H9 (cell line): ENCODE measurements around the gene SNAI3. TPM values are rescaled to one million over a fixed set of nuclear protein-coding genes. Genes with fewer than 3 reads are reported as not detected.

Experiments used
- DNase-seq: peaks from one replicate; pipeline ENCODE4 v3.0.0-alpha.2; 2017
- H2AFZ ChIP-seq: one replicate; pipeline ENCODE4 v1.6.1; 2013; ENCODE audit warnings: mild to moderate bottlenecking, low read length, control low read depth, moderate library complexity
- H2AK5ac ChIP-seq: 2 replicates; pipeline ENCODE4 v1.6.1; 2013; ENCODE audit warnings: low read length, control low read depth, mixed read lengths; ENCODE audit not compliant: insufficient read length
- H2BK120ac ChIP-seq: one replicate; pipeline ENCODE4 v1.6.1; 2013; ENCODE audit warnings: low read depth, mild to moderate bottlenecking, low read length, control low read depth, inconsistent platforms; ENCODE audit not compliant: poor library complexity, severe bottlenecking
- H2BK12ac ChIP-seq: 2 replicates; pipeline ENCODE4 v1.6.1; 2013; ENCODE audit warnings: low read length, control low read depth, mixed read lengths, low read depth; ENCODE audit not compliant: insufficient read length
- H2BK15ac ChIP-seq: 2 replicates; pipeline ENCODE4 v1.6.1; 2013; ENCODE audit warnings: low read depth, low read length, control low read depth
- H2BK20ac ChIP-seq: one replicate; pipeline ENCODE4 v1.6.1; 2013; ENCODE audit warnings: low read depth, mild to moderate bottlenecking, low read length, control low read depth, inconsistent platforms; ENCODE audit not compliant: poor library complexity, severe bottlenecking
- H2BK5ac ChIP-seq: 2 replicates; pipeline ENCODE4 v1.6.1; 2013; ENCODE audit warnings: low read length, control low read depth, mixed read lengths; ENCODE audit not compliant: insufficient read length
- H3K14ac ChIP-seq: 2 replicates; pipeline ENCODE4 v1.6.1; 2013; ENCODE audit warnings: low read length, control low read depth; ENCODE audit not compliant: insufficient read depth
- H3K18ac ChIP-seq: 2 replicates; pipeline ENCODE4 v1.6.1; 2013; ENCODE audit warnings: low read depth, mild to moderate bottlenecking, mixed read lengths, low read length, control low read depth; ENCODE audit not compliant: insufficient read length
- H3K23ac ChIP-seq: 2 replicates; pipeline ENCODE4 v1.6.1; 2013; ENCODE audit warnings: low read length, control low read depth, mixed read lengths, low read depth; ENCODE audit not compliant: insufficient read length
- H3K23me2 ChIP-seq: 2 replicates; pipeline ENCODE4 v1.6.1; 2013; ENCODE audit warnings: low read depth, mild to moderate bottlenecking, mixed read lengths, low read length, control low read depth; ENCODE audit not compliant: insufficient read length, poor library complexity, severe bottlenecking
- H3K27ac ChIP-seq: 2 replicates; pipeline ENCODE4 v1.5.1; 2013; ENCODE audit warnings: low read length, control low read depth, mixed read lengths, low read depth; ENCODE audit not compliant: insufficient read length
- H3K27me3 ChIP-seq: 2 replicates; pipeline ENCODE4 v1.6.1; 2013; ENCODE audit warnings: low read length, control low read depth, inconsistent platforms; ENCODE audit not compliant: insufficient read depth
- H3K4ac ChIP-seq: 2 replicates; pipeline ENCODE4 v1.6.1; 2013; ENCODE audit warnings: low read depth, mild to moderate bottlenecking, control low read depth, inconsistent platforms, low read length, moderate library complexity
- H3K4me1 ChIP-seq: 2 replicates; pipeline ENCODE4 v1.6.1; 2013; ENCODE audit warnings: low read length, control low read depth, inconsistent platforms; ENCODE audit not compliant: insufficient read depth
- H3K4me2 ChIP-seq: 2 replicates; pipeline ENCODE4 v1.6.1; 2013; ENCODE audit warnings: low read length, control low read depth, mixed read lengths; ENCODE audit not compliant: insufficient read length, insufficient read depth
- H3K56ac ChIP-seq: 2 replicates; pipeline ENCODE4 v1.6.1; 2013; ENCODE audit warnings: low read depth, mild to moderate bottlenecking, mixed read lengths, low read length, control low read depth; ENCODE audit not compliant: insufficient read length
- H3K79me1 ChIP-seq: 2 replicates; pipeline ENCODE4 v1.6.1; 2013; ENCODE audit warnings: low read depth, mild to moderate bottlenecking, moderate library complexity, low read length, control low read depth, inconsistent platforms; ENCODE audit not compliant: insufficient read depth, poor library complexity, severe bottlenecking
- H3K79me2 ChIP-seq: 2 replicates; pipeline ENCODE4 v1.6.1; 2013; ENCODE audit warnings: low read length, control low read depth, inconsistent platforms; ENCODE audit not compliant: insufficient read depth
- H3K9ac ChIP-seq: 2 replicates; pipeline ENCODE4 v1.6.1; 2013; ENCODE audit warnings: low read length, control low read depth, mixed read lengths; ENCODE audit not compliant: insufficient read length; ENCODE audit errors: extremely low read depth
- H3K9me3 ChIP-seq: one replicate; pipeline ENCODE4 v1.6.1; 2013; ENCODE audit warnings: low read depth, low read length, inconsistent platforms; ENCODE audit not compliant: control insufficient read depth
- H3T11ph ChIP-seq: one replicate; pipeline ENCODE4 v1.6.1; 2013; ENCODE audit warnings: mild to moderate bottlenecking, low read length, control low read depth, inconsistent platforms
- H4K20me1 ChIP-seq: one replicate; pipeline ENCODE4 v1.6.1; 2013; ENCODE audit not compliant: control insufficient read depth, insufficient read length, insufficient read depth
- H4K5ac ChIP-seq: 2 replicates; pipeline ENCODE4 v1.6.1; 2013; ENCODE audit warnings: low read depth, mild to moderate bottlenecking, mixed read lengths, low read length, control low read depth; ENCODE audit not compliant: insufficient read length
- H4K8ac ChIP-seq: replicated peaks from 2 replicates; pipeline ENCODE4 v1.6.1; 2013; ENCODE audit warnings: low read length, control low read depth, mixed read lengths, low read depth; ENCODE audit not compliant: insufficient read length
- H4K91ac ChIP-seq: 2 replicates; pipeline ENCODE4 v1.6.1; 2013; ENCODE audit warnings: low read depth, mild to moderate bottlenecking, moderate library complexity, mixed read lengths, low read length, control low read depth; ENCODE audit not compliant: insufficient read length
- H3K27ac Mint-ChIP-seq, 3 experiments: 2 replicates in 2 of 3; 3 replicates in 1 of 3; pipeline ENCODE4 v1.8.0; 2020 to 2021; ENCODE audit warnings: mixed read lengths in 3 of 3, mild to moderate bottlenecking in 1 of 3, moderate library complexity in 1 of 3
- H3K27me3 Mint-ChIP-seq: 2 replicates; pipeline ENCODE4 v1.8.0; 2021; ENCODE audit warnings: low read depth, mild to moderate bottlenecking, moderate library complexity, mixed read lengths
- H3K36me3 Mint-ChIP-seq, 3 experiments: 2 replicates in 2 of 3; 3 replicates in 1 of 3; pipeline ENCODE4 v1.8.0; 2020 to 2021; ENCODE audit warnings: low read depth in 3 of 3, mixed read lengths in 3 of 3; ENCODE audit not compliant: insufficient read depth in 1 of 3
- H3K4me1 Mint-ChIP-seq, 2 experiments: 2 replicates each; pipeline ENCODE4 v1.8.0; 2020; ENCODE audit warnings: mixed read lengths in 2 of 2
- H3K4me3 Mint-ChIP-seq, 2 experiments: 2 replicates in 1 of 2; 3 replicates in 1 of 2; pipeline ENCODE4 v1.8.0; 2020 to 2021; ENCODE audit warnings: mild to moderate bottlenecking in 2 of 2, mixed read lengths in 2 of 2, moderate library complexity in 1 of 2
- H3K9me3 Mint-ChIP-seq, 2 experiments: 2 replicates in 1 of 2; 3 replicates in 1 of 2; pipeline ENCODE4 v1.8.0; 2020; ENCODE audit warnings: mild to moderate bottlenecking in 2 of 2, mixed read lengths in 2 of 2, moderate library complexity in 1 of 2
- WGBS: extraction: QIAGEN DNeasy Blood & Tissue Kit; methylation state at CpG from one replicate; pipeline ENCODE4 v1.1.7; 2013; ENCODE audit warnings: missing lambda C conversion rate, low lambda C conversion rate, mixed read lengths; ENCODE audit not compliant: insufficient read length; ENCODE audit errors: extremely low coverage; 5-methylcytosine and 5-hydroxymethylcytosine counted together
- total RNA-seq: library from RNA; stranded (reverse); gene quantifications from 2 replicates; pipeline ENCODE4 v1.2.1, GENCODE V29; 2021
- TF ChIP-seq, protein P1 (sequence below): fragments of 200-600 bp; sonication (generic); conservative IDR thresholded peaks from 3 replicates; pipeline ENCODE4 v1.8.0; 2021; ENCODE audit warnings: antibody characterized with exemption, mild to moderate bottlenecking

The SNAI3 gene
- total RNA-seq, 1 experiment from 2014 or later = 3.2 TPM

DNA sequence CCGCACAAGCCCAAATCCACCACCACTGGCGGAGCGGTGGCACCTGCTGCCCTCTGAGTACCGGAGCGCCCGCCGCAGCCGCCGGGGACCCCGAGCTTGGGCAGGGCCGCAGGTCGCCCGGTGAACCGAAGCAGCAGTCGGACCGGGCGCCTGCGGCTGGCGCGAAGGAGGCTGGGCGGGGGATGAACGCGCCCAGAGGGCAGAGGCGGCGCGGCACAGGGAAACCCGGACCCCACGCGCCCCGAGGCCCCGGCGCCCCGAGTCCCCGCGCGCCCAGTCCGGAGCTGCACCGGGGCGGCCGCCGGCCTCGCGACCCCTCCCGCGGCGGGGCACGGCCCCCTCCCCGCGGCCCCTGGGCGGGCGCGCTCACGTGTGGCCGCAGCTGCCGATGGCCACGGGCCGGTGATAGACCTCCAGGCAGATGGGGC lies 19.5 kb upstream of the SNAI3 start:
- H3K9ac ChIP-seq = peak overlapping the region; percentile 34
- TF ChIP-seq, protein P1, sequence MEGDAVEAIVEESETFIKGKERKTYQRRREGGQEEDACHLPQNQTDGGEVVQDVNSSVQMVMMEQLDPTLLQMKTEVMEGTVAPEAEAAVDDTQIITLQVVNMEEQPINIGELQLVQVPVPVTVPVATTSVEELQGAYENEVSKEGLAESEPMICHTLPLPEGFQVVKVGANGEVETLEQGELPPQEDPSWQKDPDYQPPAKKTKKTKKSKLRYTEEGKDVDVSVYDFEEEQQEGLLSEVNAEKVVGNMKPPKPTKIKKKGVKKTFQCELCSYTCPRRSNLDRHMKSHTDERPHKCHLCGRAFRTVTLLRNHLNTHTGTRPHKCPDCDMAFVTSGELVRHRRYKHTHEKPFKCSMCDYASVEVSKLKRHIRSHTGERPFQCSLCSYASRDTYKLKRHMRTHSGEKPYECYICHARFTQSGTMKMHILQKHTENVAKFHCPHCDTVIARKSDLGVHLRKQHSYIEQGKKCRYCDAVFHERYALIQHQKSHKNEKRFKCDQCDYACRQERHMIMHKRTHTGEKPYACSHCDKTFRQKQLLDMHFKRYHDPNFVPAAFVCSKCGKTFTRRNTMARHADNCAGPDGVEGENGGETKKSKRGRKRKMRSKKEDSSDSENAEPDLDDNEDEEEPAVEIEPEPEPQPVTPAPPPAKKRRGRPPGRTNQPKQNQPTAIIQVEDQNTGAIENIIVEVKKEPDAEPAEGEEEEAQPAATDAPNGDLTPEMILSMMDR = no peak
- DNase-seq = no peak
- Mint-ChIP-seq H3K36me3 (peaks cover 0 to 4% (median 2%) of the 10 kb centered on the region in 3 experiments; a peak in 3 of 7 replicates), H3K27ac (no peak overlapping the region), H3K4me3 (peak overlapping the region; percentile 83 to 89), H3K27me3 (no peaks in the 10 kb centered on the region), H3K4me1 (peaks cover 16 to 17% of the 10 kb centered on the region in 2 experiments), H3K9me3 (no peaks in the 10 kb centered on the region; a peak in 1 of 5 replicates)
- no CpG with 5 or more reads among the region's 57 CpGs for WGBS
- no peak overlapping the region for H3K14ac ChIP-seq
- H4K5ac ChIP-seq = no peak overlapping the region
- H3K27me3 ChIP-seq = no peaks in the 10 kb centered on the region
- peaks cover 6% of the 10 kb centered on the region for H3K23me2 ChIP-seq
- H3K4ac ChIP-seq = no peak overlapping the region
- no peak overlapping the region for H2AK5ac ChIP-seq
- no peak overlapping the region for H2BK5ac ChIP-seq
- no peak overlapping the region for H2BK20ac ChIP-seq
- peaks cover 7% of the 10 kb centered on the region for H3K79me1 ChIP-seq
- no peak overlapping the region for H3K27ac ChIP-seq
- H3K4me1 ChIP-seq = peaks cover 4% of the 10 kb centered on the region; the same call in 1 of the 2 replicates
- no peak overlapping the region for H2BK120ac ChIP-seq
- peak overlapping the region; percentile 52 for H3K4me2 ChIP-seq
- H2BK15ac ChIP-seq = no peak overlapping the region
- H3K79me2 ChIP-seq = peaks cover 3% of the 10 kb centered on the region; the same call in 1 of the 2 replicates
- no peak overlapping the region for H3K18ac ChIP-seq
- H4K20me1 ChIP-seq = no peaks in the 10 kb centered on the region
- H3K23ac ChIP-seq = no peak overlapping the region
- no peak overlapping the region for H4K8ac ChIP-seq
- H2BK12ac ChIP-seq = no peak overlapping the region
- H3K56ac ChIP-seq = no peak overlapping the region
- H3K9me3 ChIP-seq = no peaks in the 10 kb centered on the region
- H2AFZ ChIP-seq = no peak overlapping the region
- no peak overlapping the region for H4K91ac ChIP-seq
- H3T11ph ChIP-seq = no peak overlapping the region
